GM21447 (cell line): Measurements from ENCODE around the gene ABCC8.

Source experiments
- ATAC-seq: cut with Tn5 transposase; IDR thresholded peaks from one replicate; pipeline ENCODE4 v1.9.1; 2021; ENCODE audit not compliant: unreplicated experiment

The ABCC8 gene

DNA sequence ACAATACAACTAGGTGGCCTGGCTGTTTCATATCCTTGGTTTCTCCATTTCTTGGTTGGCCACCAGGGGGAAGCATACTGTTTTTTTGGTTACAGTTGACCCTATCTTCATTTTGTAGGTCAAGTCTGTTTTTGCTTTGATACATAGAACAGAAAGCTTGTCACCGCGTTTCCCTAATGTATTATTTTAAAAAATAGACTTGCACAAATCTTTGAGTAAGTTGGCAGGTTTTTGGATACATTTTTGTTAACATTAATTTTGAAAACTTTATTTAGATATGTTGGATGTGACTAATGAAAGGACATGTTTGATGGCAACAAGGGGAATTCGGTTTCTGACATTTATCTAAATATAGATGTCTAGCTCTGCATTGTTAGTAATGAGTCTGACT lies 122.0 kb downstream of the ABCC8 start:
- no peak for ATAC-seq

DNA sequence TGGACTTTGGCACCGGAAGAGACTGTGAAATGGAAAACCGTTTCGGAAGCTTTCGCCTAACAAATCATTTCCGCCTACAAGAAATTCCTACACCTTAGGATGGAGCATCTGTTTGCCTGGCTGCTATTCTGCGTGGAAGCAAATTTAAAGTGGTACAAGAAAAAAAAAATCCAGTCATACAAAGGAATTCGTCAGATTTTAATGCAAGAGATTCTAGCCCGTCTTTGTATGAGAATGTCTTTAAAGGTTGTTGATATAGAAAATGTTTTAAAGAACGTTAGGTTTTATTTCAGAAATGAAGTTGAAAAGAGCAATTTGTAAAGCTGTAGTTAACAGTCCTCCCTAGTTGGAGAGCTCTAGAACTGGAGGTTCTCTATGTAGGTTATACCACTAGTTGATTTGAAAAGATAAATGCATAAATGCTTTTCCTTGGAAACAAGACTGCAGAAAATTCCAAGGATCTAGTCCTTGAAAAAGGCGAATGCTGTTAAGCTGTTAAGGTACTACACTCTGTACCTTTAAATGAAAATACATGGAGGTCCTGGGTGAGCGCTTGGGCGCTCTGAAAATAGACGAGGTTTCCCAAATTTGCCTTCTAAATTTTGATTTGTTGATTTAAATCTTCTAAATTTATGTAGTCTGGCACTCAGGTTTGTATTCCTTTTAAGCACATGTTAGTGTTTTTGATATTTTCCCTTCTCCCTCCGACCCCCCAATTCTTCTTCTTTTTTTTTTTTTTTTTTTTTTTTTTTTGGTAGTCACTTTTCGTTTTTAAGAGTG lies 122.6 kb downstream of the ABCC8 start:
- no peak for ATAC-seq

DNA sequence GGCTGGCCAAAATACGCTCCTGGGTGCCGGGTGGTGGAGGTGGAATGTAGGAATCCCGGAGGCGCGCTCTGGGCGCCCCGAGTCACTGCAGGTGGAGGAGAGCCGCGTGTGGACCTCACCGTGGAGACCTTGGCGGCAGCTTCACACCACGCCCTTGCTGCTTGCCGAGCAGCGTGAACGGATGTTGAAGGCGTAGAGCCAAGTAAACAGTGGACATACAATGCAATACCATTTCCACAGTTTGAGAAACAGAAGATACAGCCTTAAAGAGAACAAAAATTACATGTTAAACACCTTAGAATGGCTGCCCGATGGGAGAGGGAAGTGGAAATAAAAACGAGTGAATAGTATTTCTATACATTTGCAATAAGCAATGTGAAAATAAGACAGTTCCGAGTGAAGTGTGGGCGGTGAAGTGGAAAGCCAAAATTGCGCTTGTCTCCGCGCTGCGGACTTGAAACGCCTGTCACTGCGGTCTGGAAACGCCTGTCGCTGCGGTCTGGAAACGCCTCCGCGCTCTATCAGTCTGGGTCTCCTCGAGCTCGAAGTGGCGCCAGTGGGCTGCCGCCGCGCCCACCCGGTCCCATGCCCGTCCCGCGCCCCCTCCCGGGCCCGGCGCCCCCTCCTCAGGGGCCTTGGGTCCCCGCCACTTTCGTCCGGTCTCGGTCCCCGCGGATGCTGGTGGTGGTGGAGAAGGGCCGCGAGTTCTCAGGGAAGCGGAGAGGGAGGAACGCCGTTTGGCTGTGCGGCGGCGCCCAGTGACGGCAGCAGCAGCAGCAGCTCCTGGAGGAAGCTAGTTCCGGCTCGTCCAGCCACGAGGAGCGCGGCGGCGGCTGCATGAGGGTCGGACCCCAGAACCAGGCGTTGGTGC lies 123.5 kb downstream of the ABCC8 start:
- peak; percentile 45 for ATAC-seq

DNA sequence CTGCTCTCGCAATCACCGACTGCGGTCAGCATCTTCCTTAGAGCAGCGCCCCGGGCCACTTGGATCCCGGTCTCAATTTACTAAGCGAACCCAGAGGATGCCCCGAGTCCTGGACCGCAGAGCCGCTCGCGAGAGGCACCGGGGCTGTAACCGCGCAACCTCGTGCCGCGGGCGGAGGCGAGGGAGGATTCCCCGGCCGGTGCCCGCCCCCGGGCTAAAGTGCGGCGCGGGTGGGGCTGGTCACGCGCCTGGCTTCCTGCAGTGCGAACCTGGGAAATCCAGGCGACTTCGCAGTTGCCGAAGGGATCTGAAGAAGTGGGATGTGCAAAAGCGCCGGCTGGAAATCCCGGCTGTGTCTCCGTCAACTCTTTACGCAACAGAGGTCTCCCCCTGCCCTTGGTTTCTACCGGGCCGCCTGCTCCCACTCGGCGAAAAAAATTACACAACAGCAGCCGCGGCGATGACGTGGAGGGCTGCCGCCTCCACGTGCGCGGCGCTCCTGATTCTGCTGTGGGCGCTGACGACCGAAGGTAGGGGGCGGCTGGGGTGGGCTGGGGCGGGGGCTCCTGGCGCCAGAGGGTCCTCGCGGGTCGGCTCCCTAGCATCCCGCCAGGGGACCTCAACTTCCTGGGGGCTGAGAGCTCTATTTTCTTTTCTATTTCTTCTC lies 125.0 kb downstream of the ABCC8 start, which contains the start of gene NCR3LG1:
Gene NCR3LG1 (plus strand): TSS at position 291 of the 667 bp plus-strand sequence. CDS start 170 bp downstream, at position 461.
- no peak for ATAC-seq

DNA sequence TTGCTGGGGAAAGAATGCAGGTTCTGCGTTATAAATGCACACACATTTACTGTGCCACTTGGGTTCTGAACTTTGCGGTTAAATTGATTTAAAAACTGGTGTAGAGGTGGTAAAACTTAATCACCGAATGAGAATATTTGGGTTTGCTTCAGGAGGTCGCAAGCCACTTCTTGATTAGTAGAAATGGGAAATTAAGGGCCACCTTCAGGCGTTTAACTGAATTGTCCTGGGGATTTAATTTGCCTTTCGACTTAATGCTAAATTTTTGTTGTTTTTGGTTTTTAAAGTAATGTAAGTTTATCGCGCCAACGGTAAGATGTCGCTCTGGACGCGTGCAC lies 125.5 kb downstream of the ABCC8 start:
- no peak for ATAC-seq

DNA sequence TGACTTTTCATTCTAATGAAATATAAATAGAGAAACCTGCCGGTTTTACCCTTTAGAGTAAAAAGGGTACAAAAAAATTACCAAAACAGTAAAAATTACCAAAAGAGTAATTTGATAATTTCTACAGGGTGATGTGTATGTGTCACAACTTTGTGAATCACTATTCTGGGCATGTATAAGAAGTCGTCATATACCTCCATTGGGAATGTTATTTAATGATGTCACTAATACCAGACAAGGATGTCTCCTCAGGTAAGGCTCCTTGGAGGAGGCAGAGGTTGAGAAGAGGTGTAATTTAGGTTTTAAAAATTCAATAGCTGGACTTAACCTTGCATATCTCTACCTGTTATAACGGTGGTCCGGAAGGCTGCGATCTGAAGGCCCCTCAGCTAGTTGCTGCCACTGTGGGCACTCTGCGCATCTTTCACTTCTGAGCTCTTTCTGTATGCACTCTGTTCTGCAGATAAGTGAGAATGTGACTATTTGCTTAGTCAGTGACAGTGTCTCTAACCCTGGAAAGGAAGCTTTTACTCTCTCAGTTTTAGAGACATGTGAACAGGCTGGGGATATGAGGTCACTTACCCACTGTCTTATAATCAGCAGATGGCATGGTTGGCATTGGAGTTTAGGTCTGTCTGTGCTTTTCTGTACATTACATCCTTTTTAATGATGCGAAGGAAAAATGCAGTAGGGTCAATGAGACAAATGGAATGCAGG lies 126.0 kb downstream of the ABCC8 start:
- ATAC-seq, result no peak

DNA sequence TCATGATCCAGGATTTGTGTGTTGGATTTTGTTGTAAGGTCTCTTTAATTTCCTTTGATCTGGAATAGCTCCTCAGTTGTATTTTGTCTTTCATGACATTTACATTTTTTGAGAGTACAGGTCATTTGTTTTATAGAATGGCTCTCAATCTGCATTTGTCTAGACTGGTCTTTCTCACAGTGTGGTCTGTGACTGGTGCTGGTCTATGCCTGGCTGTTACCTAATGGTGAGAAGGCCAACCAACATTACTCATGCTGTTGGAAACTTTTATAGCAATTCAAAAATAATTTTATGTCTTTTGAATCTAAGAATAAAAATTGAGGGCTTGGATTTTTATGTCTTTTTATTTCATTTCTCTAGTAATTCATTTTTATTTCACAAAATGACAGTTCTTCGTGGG lies 129.0 kb downstream of the ABCC8 start:
- no peak for ATAC-seq

DNA sequence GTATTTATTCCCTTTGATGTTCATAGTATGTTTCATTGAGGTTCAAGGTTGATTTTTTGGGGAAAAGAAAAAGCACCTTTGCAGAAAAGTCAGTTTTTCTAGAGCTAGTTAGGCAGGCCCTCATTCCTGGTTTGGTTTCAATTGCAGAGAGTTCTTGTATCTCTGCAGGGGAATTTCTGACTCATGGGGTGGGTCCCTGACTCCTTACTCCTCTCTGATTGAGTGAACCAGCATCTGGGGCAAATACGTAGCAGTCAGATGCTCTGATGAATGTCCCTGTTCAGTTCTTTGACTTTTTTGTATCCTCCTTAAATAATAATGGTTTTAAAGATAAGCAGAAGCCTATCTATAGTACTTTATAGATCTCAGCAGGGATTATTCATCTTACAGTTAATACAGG lies 132.7 kb downstream of the ABCC8 start:
- no peak for ATAC-seq

DNA sequence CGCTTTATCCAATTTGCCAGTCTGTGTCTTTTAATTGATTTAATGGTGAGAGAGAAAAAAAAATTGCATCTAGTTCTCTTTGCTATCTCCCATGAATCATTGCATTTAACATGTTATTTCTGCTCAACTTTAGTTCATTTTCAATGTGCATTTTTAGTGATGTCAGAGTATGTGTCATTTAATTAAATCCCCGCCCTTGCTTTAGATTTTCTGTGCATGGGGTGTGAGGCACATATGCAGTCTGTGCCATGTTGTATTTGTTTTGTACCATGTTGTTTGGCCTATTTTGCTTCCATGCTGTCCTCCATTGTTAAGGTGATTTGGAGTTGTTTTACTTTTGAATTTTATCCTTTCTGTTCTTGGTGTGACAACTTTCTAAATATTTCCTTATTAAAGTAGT lies 133.4 kb downstream of the ABCC8 start:
- no peak for ATAC-seq
